Uterus (tissue), 2 donors: ENCODE measurements around the gene PCNX2.

Experiments used
- POLR2A ChIP-seq, 2 donors: fragments of 450-650 bp; IDR thresholded peaks; one replicate each; pipeline ENCODE4 v1.6.1; 2016; ENCODE audit warnings: antibody characterized with exemption in 2 of 2, mild to moderate bottlenecking in 1 of 2, moderate library complexity in 1 of 2
- TF ChIP-seq, protein P1 (sequence below), 4 experiments: fragments of 200-600 bp in 2 of 4; fragments of 450-650 bp in 2 of 4; sonication (generic) in 2 of 4; IDR thresholded peaks; one replicate each; pipeline ENCODE4 v1.5.1; 2016 to 2019; ENCODE audit warnings: antibody characterized with exemption in 4 of 4, mild to moderate bottlenecking in 2 of 4, moderate library complexity in 1 of 4

DNA sequence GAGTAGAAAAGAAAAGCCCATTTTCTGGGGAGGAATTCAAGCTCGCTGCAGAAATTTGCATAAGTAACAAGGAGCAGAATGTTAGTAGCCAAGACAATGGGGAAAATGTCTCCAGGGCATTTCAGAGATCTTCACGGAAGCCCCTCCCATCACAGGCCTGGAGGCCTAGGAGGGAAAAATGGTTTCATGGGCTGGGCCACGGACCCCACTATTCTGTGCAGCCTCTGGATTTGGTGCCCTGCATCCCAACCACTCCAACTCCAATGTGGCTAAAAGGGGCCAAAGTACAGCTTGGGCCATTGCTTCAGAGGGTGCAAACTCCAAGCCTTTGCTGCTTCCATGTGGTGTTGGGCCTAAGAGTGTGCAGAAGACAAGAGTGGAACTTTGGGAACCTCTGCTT is 302.0 kb downstream of the PCNX2 start:
- TF ChIP-seq, protein P1, sequence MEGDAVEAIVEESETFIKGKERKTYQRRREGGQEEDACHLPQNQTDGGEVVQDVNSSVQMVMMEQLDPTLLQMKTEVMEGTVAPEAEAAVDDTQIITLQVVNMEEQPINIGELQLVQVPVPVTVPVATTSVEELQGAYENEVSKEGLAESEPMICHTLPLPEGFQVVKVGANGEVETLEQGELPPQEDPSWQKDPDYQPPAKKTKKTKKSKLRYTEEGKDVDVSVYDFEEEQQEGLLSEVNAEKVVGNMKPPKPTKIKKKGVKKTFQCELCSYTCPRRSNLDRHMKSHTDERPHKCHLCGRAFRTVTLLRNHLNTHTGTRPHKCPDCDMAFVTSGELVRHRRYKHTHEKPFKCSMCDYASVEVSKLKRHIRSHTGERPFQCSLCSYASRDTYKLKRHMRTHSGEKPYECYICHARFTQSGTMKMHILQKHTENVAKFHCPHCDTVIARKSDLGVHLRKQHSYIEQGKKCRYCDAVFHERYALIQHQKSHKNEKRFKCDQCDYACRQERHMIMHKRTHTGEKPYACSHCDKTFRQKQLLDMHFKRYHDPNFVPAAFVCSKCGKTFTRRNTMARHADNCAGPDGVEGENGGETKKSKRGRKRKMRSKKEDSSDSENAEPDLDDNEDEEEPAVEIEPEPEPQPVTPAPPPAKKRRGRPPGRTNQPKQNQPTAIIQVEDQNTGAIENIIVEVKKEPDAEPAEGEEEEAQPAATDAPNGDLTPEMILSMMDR (IDR thresholded peaks at IDR 0.05): no peak
- no peak for TF ChIP-seq POLR2A (IDR thresholded peaks at IDR 0.05)
